ENCODE data around the gene FAM13A.

The FAM13A gene

DNA sequence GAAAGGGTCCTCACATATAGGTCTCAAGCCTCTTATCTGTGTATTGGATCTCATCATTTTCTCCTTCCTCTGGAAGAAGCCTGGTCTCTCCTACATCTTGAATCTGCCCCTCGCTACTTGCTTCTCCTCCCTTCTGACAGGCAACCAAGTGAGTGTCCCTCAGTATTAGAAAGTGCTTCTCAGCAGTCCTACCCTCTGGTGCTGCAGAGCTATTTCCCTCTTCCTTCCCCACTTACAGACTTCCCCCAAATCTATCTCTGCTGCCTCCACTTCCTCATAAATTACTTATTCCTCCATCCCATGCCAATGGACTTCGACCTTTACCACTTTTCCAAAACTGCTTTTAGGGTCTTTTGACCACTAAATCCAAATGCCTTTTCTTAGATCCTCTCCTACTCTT, 230.2 kb downstream of the FAM13A start:
- Histone ChIP-seq H3K36me3 (replicated peaks) (no peaks in the 10 kb centered on the region), H3K4me3 (ENCODE audit: low read depth, low read length) (no peak overlapping the region), H3K27ac (no peak overlapping the region), H3K27me3 (replicated peaks) (no peaks in the 10 kb centered on the region)
- no peak for DNase-seq
- in situ Hi-C loops (cut with HindIII; ENCODE audit: low pct_ligation_motif_present, low sequenced_read_pairs) = no loop called here
- TF ChIP-seq, protein P1, sequence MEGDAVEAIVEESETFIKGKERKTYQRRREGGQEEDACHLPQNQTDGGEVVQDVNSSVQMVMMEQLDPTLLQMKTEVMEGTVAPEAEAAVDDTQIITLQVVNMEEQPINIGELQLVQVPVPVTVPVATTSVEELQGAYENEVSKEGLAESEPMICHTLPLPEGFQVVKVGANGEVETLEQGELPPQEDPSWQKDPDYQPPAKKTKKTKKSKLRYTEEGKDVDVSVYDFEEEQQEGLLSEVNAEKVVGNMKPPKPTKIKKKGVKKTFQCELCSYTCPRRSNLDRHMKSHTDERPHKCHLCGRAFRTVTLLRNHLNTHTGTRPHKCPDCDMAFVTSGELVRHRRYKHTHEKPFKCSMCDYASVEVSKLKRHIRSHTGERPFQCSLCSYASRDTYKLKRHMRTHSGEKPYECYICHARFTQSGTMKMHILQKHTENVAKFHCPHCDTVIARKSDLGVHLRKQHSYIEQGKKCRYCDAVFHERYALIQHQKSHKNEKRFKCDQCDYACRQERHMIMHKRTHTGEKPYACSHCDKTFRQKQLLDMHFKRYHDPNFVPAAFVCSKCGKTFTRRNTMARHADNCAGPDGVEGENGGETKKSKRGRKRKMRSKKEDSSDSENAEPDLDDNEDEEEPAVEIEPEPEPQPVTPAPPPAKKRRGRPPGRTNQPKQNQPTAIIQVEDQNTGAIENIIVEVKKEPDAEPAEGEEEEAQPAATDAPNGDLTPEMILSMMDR (IDR thresholded peaks at IDR 0.05; ENCODE audit: low read depth, low read length, missing control alignments) = no peak

DNA sequence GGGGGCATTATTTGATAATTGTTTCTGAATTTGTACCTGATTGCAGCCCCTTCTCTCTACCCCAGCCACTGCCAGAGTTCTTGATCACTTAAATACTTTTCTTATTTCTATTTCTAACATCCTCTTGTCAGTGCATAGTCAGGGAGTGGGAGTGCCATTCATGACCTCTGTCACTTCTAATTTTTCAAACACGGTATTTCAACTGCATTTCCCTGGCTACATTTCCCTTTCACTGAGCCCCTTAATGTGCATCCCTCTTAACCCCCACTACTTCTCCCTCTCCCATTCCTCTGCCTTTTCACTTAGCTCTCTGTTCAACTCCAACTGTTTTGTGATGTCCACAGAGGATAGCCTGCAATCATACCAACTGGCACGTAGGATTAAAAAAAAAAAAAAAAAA, 231.1 kb downstream of the FAM13A start:
- TF ChIP-seq, protein P1 (IDR thresholded peaks at IDR 0.05; ENCODE audit: low read depth, low read length, missing control alignments) = no peak
- Histone ChIP-seq H3K27ac (no peak overlapping the region), H3K4me3 (ENCODE audit: low read depth, low read length) (no peak overlapping the region), H3K36me3 (replicated peaks) (no peaks in the 10 kb centered on the region), H3K27me3 (replicated peaks) (no peaks in the 10 kb centered on the region)
- in situ Hi-C loops (cut with HindIII; ENCODE audit: low pct_ligation_motif_present, low sequenced_read_pairs) = no loop called here
- no peak for DNase-seq

- Histone ChIP-seq H3K4me3 (ENCODE audit: low read depth, low read length) (peak overlapping the region; percentile 66), H3K27me3 (replicated peaks) (no peaks in the 10 kb centered on the region), H3K36me3 (replicated peaks) (no peaks in the 10 kb centered on the region), H3K27ac (peak overlapping the region; percentile 92)
- TF ChIP-seq, protein P1 (IDR thresholded peaks at IDR 0.05; ENCODE audit: low read depth, low read length, missing control alignments) = no peak
- peak; percentile 97 for DNase-seq
- in situ Hi-C loops (cut with HindIII; ENCODE audit: low pct_ligation_motif_present, low sequenced_read_pairs) = loop anchor here (25.0 kb wide), 1 partner anchor 189 kb away; no protein-coding TSS in a partner anchor
These were observed 233.7 kb downstream of the FAM13A start for GRCh38 chr4:88823058-88823919.

DNA sequence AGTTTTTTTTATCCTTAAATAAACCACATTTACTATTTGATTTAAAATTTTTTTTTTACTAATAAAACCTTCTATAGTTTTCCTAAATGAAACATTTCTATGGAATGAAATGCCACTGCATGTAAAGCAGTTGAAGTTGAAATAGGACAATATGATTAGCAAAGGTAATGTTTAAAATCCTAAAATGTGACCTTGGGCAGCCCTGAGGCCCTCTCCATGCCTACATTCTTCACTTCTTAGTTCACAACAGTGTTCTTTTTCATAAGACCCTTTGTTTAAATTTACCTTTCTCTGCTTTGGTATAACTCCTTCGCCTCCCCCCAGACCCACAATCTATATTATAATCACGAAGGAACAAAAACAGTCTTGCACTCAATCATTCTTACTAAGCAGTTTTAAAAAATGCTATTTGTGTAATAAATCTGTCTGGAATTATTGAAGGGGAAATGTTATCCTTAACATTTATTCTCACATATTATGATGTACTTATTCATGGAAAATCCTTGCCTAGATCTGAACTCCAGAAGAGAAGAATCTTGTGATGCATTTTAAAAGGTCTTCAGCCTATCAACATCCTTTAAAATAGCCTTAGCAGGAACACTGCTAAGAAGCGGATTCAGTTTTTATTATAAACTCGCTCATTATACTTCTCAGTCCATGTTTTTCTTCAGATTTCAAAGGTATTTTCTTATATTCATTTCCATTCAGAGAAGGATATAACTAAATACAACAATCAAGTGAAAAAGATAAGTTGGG, 234.8 kb downstream of the FAM13A start:
- Histone ChIP-seq H3K4me3 (ENCODE audit: low read depth, low read length) (peak overlapping the region; percentile 66), H3K27me3 (replicated peaks) (no peaks in the 10 kb centered on the region), H3K27ac (peak overlapping the region; percentile 92), H3K36me3 (replicated peaks) (no peaks in the 10 kb centered on the region)
- DNase-seq = no peak
- in situ Hi-C loops (cut with HindIII; ENCODE audit: low pct_ligation_motif_present, low sequenced_read_pairs) = loop anchor here (25.0 kb wide), 1 partner anchor 190 kb away; no protein-coding TSS in a partner anchor
- TF ChIP-seq, protein P1 (IDR thresholded peaks at IDR 0.05; ENCODE audit: low read depth, low read length, missing control alignments) = no peak

- DNase-seq = no peak
- Histone ChIP-seq H3K36me3 (replicated peaks) (no peaks in the 10 kb centered on the region), H3K27ac (no peak overlapping the region), H3K4me3 (ENCODE audit: low read depth, low read length) (peak overlapping the region; percentile 30), H3K27me3 (replicated peaks) (no peaks in the 10 kb centered on the region)
- in situ Hi-C loops (cut with HindIII; ENCODE audit: low pct_ligation_motif_present, low sequenced_read_pairs) = loop anchor here (25.0 kb wide), 1 partner anchor 191 kb away; no protein-coding TSS in a partner anchor
- TF ChIP-seq, protein P1 (IDR thresholded peaks at IDR 0.05; ENCODE audit: low read depth, low read length, missing control alignments) = no peak
These were observed 235.5 kb downstream of the FAM13A start for GRCh38 chr4:88821522-88821921.
